Suprapubic skin (tissue), 4 donors: ENCODE data around the gene ZNF592. TPM values are rescaled to one million over a fixed set of nuclear protein-coding genes. Genes with fewer than 3 reads are reported as not detected.

ENCODE experiments used
- DNase-seq, 2 donors: peaks; one replicate each; pipeline ENCODE4 v3.0.0-alpha.2; 2019; ENCODE audit warnings: low spot score in 2 of 2
- H3K27ac ChIP-seq: fragments of 200-600 bp; sonication (generic); one replicate; pipeline ENCODE4 v1.5.1; 2019
- H3K27me3 ChIP-seq: fragments of 200-600 bp; sonication (generic); one replicate; pipeline ENCODE4 v1.5.1; 2019
- H3K36me3 ChIP-seq: fragments of 200-600 bp; sonication (generic); one replicate; pipeline ENCODE4 v1.5.1; 2019
- H3K4me1 ChIP-seq: fragments of 200-600 bp; sonication (generic); one replicate; pipeline ENCODE4 v1.5.1; 2019
- H3K4me3 ChIP-seq: fragments of 200-600 bp; sonication (generic); one replicate; pipeline ENCODE4 v1.5.1; 2019; ENCODE audit warnings: mild to moderate bottlenecking
- H3K9me3 ChIP-seq: fragments of 200-600 bp; sonication (generic); one replicate; pipeline ENCODE4 v1.5.1; 2019
- CTCF ChIP-seq, 2 donors: fragments of 200-600 bp in 1 of 2; fragments of 450-650 bp in 1 of 2; sonication (generic) in 1 of 2; IDR thresholded peaks; one replicate each; pipeline ENCODE4 v1.5.1; 2016 to 2019; ENCODE audit warnings: antibody characterized with exemption in 2 of 2, mild to moderate bottlenecking in 1 of 2, moderate library complexity in 1 of 2
- EP300 ChIP-seq: sonication (generic); formaldehyde crosslinking; IDR thresholded peaks from one replicate; pipeline ENCODE4 v1.6.1; 2017; ENCODE audit warnings: antibody characterized with exemption
- POLR2A ChIP-seq, 2 donors: fragments of 450-650 bp; IDR thresholded peaks; one replicate each; pipeline ENCODE4 v1.6.1; 2017; ENCODE audit warnings: antibody characterized with exemption in 2 of 2, mild to moderate bottlenecking in 2 of 2, moderate library complexity in 2 of 2
- POLR2AphosphoS5 ChIP-seq, 3 donors: sonication (generic); formaldehyde crosslinking; IDR thresholded peaks; one replicate each; pipeline ENCODE4 v1.6.1; 2017; ENCODE audit warnings: antibody characterized with exemption in 3 of 3
- WGBS: methylation state at CpG from one replicate; pipeline ENCODE4 v1.1.5; 2018; 5-methylcytosine and 5-hydroxymethylcytosine counted together
- total RNA-seq, 4 donors: library from RNA; depleted of rRNA; stranded (reverse); fragments of >200 nt; gene quantifications; one replicate each; pipeline ENCODE4 v1.1.0, GENCODE V29; 2016

ZNF592 gene
- total RNA-seq, 4 donors from 2014 or later = 23.1 to 37.2 (median 30.7) TPM

- Histone ChIP-seq H3K9me3 (no peaks in the 10 kb centered on the region), H3K27me3 (no peaks in the 10 kb centered on the region), H3K36me3 (peaks cover 73% of the 10 kb centered on the region), H3K4me3 (no peak overlapping the region), H3K4me1 (peaks cover 16% of the 10 kb centered on the region), H3K27ac (no peak overlapping the region)
- WGBS = 87% methylated on average over 7 of the region's 10 CpGs
- TF ChIP-seq POLR2AphosphoS5 (IDR thresholded peaks at IDR 0.05) = no peak
- TF ChIP-seq POLR2A (IDR thresholded peaks at IDR 0.05) = no peak
- no peak for DNase-seq
Measured at GRCh38 chr15:84799511-84800187, 51.3 kb downstream of the ZNF592 start.

GRCh38 chr15:84800365-84800806 lies 52.0 kb downstream of the ZNF592 start:
- peaks cover 19% of the 10 kb centered on the region for H3K4me1 ChIP-seq
- no peaks in the 10 kb centered on the region for H3K27me3 ChIP-seq
- 80% methylated on average over 3 of the region's 3 CpGs for WGBS
- no peak for DNase-seq
- H3K9me3 ChIP-seq = no peaks in the 10 kb centered on the region
- no peak overlapping the region for H3K27ac ChIP-seq
- no peak for TF ChIP-seq EP300
- no peak for TF ChIP-seq CTCF (IDR thresholded peaks at IDR 0.05)
- no peak for TF ChIP-seq POLR2AphosphoS5 (IDR thresholded peaks at IDR 0.05)
- no peak for TF ChIP-seq POLR2A (IDR thresholded peaks at IDR 0.05)
- peaks cover 72% of the 10 kb centered on the region for H3K36me3 ChIP-seq
- H3K4me3 ChIP-seq = no peak overlapping the region

GRCh38 chr15:84804005-84804900 lies 55.9 kb downstream of the ZNF592 start:
- no peaks in the 10 kb centered on the region for H3K27me3 ChIP-seq
- H3K4me3 ChIP-seq = no peak overlapping the region
- peaks cover 43% of the 10 kb centered on the region for H3K36me3 ChIP-seq
- H3K27ac ChIP-seq = peak overlapping the region; percentile 31
- TF ChIP-seq EP300 (no peak), CTCF (IDR thresholded peaks at IDR 0.05) (no peak), POLR2A (IDR thresholded peaks at IDR 0.05) (no peak), POLR2AphosphoS5 (IDR thresholded peaks at IDR 0.05) (no peak)
- no peaks in the 10 kb centered on the region for H3K9me3 ChIP-seq
- no peak for DNase-seq
- peaks cover 19% of the 10 kb centered on the region for H3K4me1 ChIP-seq
- WGBS = 43% methylated on average over 4 of the region's 4 CpGs

GRCh38 chr15:84805221-84805620 lies 56.8 kb downstream of the ZNF592 start:
- H3K36me3 ChIP-seq = peaks cover 34% of the 10 kb centered on the region
- TF ChIP-seq EP300 (no peak), CTCF (IDR thresholded peaks at IDR 0.05) (no peak), POLR2A (IDR thresholded peaks at IDR 0.05) (no peak), POLR2AphosphoS5 (IDR thresholded peaks at IDR 0.05) (no peak)
- no peak for DNase-seq
- no peak overlapping the region for H3K4me3 ChIP-seq
- 60% methylated on average over 1 of the region's 1 CpG for WGBS
- peaks cover 19% of the 10 kb centered on the region for H3K4me1 ChIP-seq
- no peak overlapping the region for H3K27ac ChIP-seq
- H3K27me3 ChIP-seq = no peaks in the 10 kb centered on the region
- no peaks in the 10 kb centered on the region for H3K9me3 ChIP-seq

DNA sequence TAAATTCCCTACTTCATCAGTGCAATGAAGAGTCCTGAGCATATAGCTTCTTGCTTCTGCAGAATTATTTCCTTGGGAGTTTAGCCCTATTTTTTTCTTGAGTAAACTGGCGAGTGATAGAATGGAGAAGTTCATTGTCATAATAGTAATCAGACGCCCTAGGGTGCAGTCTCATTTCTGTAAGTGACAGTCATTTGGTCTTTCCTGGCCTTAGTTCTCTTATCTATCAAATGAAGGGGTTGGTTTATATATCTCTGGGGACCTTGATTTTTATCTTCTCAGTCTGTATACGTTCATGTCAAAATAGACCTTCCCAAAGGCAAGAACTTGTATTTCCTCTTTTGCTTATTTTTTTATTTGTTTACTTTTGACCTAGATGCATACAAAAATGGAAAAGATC lies 58.8 kb downstream of the ZNF592 start:
- H3K9me3 ChIP-seq = no peaks in the 10 kb centered on the region
- 84% methylated on average over 3 of the region's 3 CpGs for WGBS
- H3K27ac ChIP-seq = no peak overlapping the region
- H3K4me1 ChIP-seq = peaks cover 19% of the 10 kb centered on the region
- no peaks in the 10 kb centered on the region for H3K27me3 ChIP-seq
- no peak for TF ChIP-seq POLR2AphosphoS5 (IDR thresholded peaks at IDR 0.05)
- TF ChIP-seq POLR2A (IDR thresholded peaks at IDR 0.05) = no peak
- no peak for TF ChIP-seq EP300
- TF ChIP-seq CTCF (IDR thresholded peaks at IDR 0.05) = no peak
- H3K4me3 ChIP-seq = no peak overlapping the region
- H3K36me3 ChIP-seq = peaks cover 16% of the 10 kb centered on the region
- no peak for DNase-seq
